Daoy (cell line): ENCODE measurements around the gene KCTD10. TPM values are rescaled to one million over a fixed set of nuclear protein-coding genes. Genes with fewer than 3 reads are reported as not detected.

Source experiments
- DNase-seq: peaks from one replicate; pipeline ENCODE4 v3.0.0-alpha.2; 2015; ENCODE audit warnings: low read depth
- total RNA-seq: library from RNA; depleted of rRNA; stranded (reverse); fragments of >200 nt; shearing (Covaris generic); gene quantifications from 2 replicates; pipeline ENCODE4 v1.2.3, GENCODE V29; 2014

Gene KCTD10
- total RNA-seq, 1 experiment from 2014 or later, result 53.1 TPM

DNA sequence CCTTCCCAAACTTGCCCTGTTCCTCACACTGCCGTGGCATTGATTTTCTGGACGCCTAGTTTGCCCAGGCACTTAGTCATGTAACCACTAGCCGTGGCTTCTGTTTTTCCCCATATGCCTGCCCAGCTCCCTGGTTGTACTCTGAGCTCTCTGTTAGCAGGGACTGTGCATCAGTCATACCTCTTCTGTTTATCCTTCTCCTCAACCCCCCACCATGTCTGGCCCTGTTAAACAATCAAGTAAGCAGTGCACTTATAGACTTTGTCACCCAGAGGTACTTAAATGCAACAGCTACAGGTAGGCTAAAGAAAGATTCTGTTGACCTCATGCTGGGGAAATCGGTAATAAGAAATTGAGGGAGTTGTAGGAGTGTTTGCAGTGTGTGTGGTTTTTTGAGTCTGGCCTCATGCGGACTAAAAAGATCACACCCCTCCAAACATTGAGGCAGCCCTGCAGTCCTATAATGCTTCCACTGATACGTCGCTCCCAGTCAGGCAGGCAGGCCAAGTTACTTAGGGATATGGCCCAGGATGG is 17.3 kb upstream of the KCTD10 start:
- peak; percentile 11 for DNase-seq

- DNase-seq, result no peak
Observed at GRCh38 chr12:109493938-109494337, 16.8 kb upstream of the KCTD10 start.

DNA sequence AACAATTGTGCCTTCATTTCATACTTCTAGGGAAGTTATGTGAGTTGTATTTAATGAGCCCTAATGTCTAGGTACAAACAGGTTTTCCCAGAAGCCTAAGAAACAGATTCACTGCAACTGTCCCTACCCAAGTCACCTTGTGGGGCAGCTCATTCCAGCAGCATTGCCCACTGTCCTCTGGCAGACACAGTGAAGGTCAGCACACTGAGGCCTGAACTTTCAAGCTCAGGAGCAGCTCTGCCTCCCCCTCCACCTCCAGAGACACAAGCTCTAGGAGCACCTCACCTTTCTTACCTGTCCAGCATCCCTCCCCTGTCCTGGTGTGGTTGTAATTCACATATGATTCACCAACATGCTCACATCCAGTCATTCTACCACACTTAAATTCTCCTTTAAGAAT is 16.0 kb upstream of the KCTD10 start:
- no peak for DNase-seq

GRCh38 chr12:109492371-109492770 is 15.3 kb upstream of the KCTD10 start:
- DNase-seq, result peak; percentile 18

GRCh38 chr12:109491671-109492070 is 14.6 kb upstream of the KCTD10 start:
- no peak for DNase-seq

DNA sequence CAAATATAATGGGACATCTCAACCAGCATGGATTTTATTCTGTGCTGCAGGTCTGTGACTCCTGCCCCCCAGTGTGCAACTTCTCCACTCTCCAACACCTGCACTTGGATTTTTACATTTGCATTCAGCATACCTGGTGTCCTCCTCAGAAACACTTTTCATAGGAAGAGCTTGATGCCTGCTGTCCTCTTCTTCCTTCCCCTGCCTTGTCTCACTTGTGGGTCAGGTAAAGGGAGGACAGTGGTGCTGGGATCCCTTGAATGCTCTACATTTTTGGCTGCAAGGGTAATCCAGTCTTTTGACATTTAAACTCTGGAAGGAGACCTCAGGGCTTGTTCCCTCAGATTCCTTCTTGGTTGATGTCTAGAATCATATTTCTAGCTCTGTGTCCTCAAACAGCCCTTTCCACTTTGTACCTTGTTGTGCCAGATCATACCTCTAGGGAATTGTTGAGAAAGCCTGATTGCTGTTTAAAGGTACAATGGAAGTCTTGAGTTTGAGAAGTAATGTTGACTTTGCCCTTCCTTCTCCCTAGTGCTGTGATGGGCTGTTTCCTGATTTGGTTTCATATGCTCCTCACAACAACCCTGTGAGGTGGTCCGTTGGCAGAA is 13.0 kb upstream of the KCTD10 start:
- DNase-seq, result no peak

DNA sequence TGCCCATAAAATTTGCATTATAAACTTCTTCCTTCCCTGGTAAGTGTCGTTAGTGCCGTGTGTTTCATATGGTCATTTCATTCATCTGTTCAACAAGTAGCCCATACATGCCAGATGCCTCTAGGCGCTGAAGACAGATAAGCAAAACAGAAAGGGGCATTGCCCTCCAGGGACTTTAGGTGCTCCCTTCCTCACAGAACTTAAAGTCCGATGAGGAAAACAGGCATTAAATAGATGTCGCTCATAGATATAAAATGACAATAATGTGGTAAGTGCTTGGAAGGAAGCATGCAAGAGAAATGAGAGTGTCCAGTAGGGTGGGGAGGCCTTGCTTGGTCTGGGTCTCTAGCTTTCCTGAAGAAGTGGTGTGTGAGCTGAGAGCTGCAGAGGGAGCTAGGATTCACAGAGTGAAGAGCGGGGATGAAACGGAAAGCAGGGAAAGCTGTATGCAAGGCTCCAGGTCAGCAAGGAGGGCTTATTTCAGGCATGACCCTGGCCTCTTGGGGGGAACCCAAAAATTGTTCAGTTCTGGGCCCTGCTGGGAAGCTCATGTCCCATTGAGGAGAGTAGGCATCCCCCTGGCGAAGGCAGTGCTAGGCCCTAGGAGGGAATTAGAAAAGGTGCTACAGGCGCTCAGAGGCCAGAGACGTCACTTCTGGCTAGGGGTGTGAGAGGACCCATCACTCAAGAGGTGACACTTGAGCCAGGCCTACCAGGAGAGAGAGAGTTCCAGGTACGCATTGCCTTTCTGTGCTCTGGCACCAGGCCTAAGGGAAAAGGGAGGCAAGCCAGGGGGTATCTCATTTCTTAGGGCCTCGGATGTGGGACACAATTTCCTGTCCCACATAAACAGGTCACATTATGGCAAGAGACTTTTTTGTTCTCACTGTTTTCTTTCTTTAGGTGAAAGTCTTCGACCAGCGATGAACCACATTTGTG is 12.2 kb upstream of the KCTD10 start:
- DNase-seq, result no peak

- DNase-seq, result no peak
Observed at GRCh38 chr12:109488051-109488665, 11.1 kb upstream of the KCTD10 start.

- no peak for DNase-seq
Observed at GRCh38 chr12:109487181-109488050, 10.3 kb upstream of the KCTD10 start.

- DNase-seq, result no peak
Observed at GRCh38 chr12:109485201-109485600, 8.1 kb upstream of the KCTD10 start.

DNA sequence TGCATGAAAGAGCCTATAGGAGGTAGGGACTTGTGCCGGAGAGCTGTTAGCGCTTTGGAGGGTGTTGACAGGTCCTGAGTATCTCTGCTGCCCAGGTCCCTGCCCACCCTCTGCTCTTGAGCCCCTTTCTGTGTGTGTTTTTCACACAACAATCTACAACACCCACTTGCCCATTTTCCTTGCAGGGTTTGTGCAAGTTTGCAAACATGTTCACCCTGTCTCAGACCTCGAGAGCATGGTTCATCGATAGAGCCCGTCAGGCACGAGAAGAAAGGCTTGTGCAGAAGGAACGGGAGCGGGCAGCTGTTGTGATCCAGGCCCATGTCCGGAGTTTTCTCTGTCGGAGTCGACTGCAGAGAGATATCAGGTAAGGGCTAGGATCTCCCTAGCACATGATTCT is 6.2 kb upstream of the KCTD10 start:
- no peak for DNase-seq

- no peak for DNase-seq
Observed at GRCh38 chr12:109482894-109483293, 5.8 kb upstream of the KCTD10 start.

GRCh38 chr12:109482491-109482890 is 5.4 kb upstream of the KCTD10 start:
- DNase-seq, result no peak

DNA sequence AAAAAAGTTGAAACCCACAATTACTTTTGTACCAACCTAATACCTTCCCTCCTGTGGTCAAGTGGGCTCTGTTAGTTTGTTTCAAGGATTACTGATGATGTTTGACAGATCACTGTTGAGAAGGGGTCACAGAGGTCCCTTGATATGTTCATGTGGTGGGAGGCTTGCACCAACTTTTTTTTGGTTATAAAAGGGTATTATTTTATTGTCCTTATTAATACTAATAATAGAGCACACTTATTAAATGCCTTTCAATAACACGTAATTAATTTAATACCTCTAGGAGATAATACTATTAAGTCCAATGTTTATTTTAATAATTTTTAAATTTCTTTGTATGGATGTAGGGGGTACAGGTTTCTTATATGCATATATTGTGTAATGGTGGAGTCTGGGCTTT is 4.8 kb upstream of the KCTD10 start:
- DNase-seq, result no peak

- no peak for DNase-seq
Observed at GRCh38 chr12:109480356-109480755, 3.3 kb upstream of the KCTD10 start.

GRCh38 chr12:109479761-109480160 is 2.7 kb upstream of the KCTD10 start:
- DNase-seq, result no peak

- DNase-seq, result no peak
Observed at GRCh38 chr12:109477963-109478315, 839 bp upstream of the KCTD10 start.

DNA sequence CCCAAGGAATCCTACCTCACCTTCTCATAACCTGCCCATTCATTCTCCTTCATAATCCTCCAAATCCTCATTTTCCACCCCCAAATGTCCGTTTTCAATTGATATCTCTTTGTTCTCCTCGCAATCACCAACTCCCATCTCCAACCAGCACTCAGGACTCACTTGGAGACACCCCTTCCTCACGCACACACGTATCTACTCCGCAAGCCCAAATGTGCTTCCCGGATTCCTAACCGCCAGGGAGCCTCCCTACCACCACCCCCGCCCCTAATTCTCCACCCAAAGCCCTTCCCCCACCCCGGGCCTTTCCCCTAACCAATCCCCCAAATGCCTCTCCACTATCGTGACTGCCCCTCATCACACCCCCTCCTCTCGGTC is 304 bp downstream of the KCTD10 start:
- no peak for DNase-seq

- no peak for DNase-seq
Observed at GRCh38 chr12:109475993-109476806, 900 bp downstream of the KCTD10 start.

GRCh38 chr12:109475121-109475520 is 2.0 kb downstream of the KCTD10 start:
- DNase-seq, result no peak
